GM18508 (cell line): ENCODE results near the gene SCYL2.

Experiments
- ATAC-seq: cut with Tn5 transposase; IDR thresholded peaks from one replicate; pipeline ENCODE4 v1.9.1; 2021; ENCODE audit warnings: moderate number of reproducible peaks; ENCODE audit not compliant: insufficient read depth, unreplicated experiment

The SCYL2 gene

GRCh38 chr12:100368066-100368465, 101.1 kb downstream of the SCYL2 start:
- ATAC-seq: no peak

GRCh38 chr12:100371146-100371545, 104.2 kb downstream of the SCYL2 start:
- ATAC-seq: no peak

GRCh38 chr12:100372853-100373640, 106.1 kb downstream of the SCYL2 start:
- no peak for ATAC-seq

GRCh38 chr12:100375038-100375735, 108.2 kb downstream of the SCYL2 start:
- ATAC-seq: no peak

- no peak for ATAC-seq
These were observed 109.2 kb downstream of the SCYL2 start for GRCh38 chr12:100376161-100376560.

- no peak for ATAC-seq
These were observed 114.4 kb downstream of the SCYL2 start for GRCh38 chr12:100381379-100381778.

- ATAC-seq: no peak
These were observed 115.4 kb downstream of the SCYL2 start for GRCh38 chr12:100382338-100382737.

GRCh38 chr12:100383586-100384558, 116.9 kb downstream of the SCYL2 start:
- no peak for ATAC-seq

- ATAC-seq: no peak
These were observed 117.6 kb downstream of the SCYL2 start for GRCh38 chr12:100384559-100384935.

- ATAC-seq: no peak
These were observed 121.4 kb downstream of the SCYL2 start for GRCh38 chr12:100388382-100388781.
